CD4-positive, CD25-positive, alpha-beta regulatory T cell (primary cell): ENCODE measurements around the gene BRD3. TPM values are rescaled to one million over a fixed set of nuclear protein-coding genes. Genes with fewer than 3 reads are reported as not detected.

Experiments used
- ATAC-seq, 2 donors: fragments of 150-1000 bp; cut with Tn5 transposase; one replicate each; pipeline ENCODE4 v1.10.0; 2021; ENCODE audit warnings: low read depth in 2 of 2, moderate number of reproducible peaks in 2 of 2, moderate library complexity in 1 of 2
- DNase-seq, 3 donors: peaks; one replicate each; pipeline versions ENCODE4 v3.0.0 to v3.0.0-alpha.2; 2012 to 2022; ENCODE audit warnings: mixed read lengths in 1 of 3
- H3K27ac ChIP-seq: one replicate; pipeline ENCODE4 v1.7.0; 2013; ENCODE audit warnings: mild to moderate bottlenecking, low read length; ENCODE audit not compliant: insufficient read depth, poor library complexity, severe bottlenecking
- H3K27me3 ChIP-seq: one replicate; pipeline ENCODE4 v1.7.0; 2013; ENCODE audit warnings: low read length; ENCODE audit not compliant: control insufficient read depth, insufficient read depth
- H3K36me3 ChIP-seq: one replicate; pipeline ENCODE4 v1.7.0; 2013; ENCODE audit warnings: mild to moderate bottlenecking, low read length, moderate library complexity; ENCODE audit not compliant: control insufficient read depth, insufficient read depth
- H3K4me1 ChIP-seq: 2 replicates; pipeline ENCODE4 v1.7.0; 2013; ENCODE audit warnings: mild to moderate bottlenecking, low read length; ENCODE audit not compliant: insufficient read depth, control insufficient read depth, poor library complexity, severe bottlenecking
- H3K4me3 ChIP-seq: one replicate; pipeline ENCODE4 v1.7.0; 2013; ENCODE audit warnings: low read depth, mild to moderate bottlenecking, low read length, moderate library complexity
- H3K9me3 ChIP-seq, 2 experiments: 1 replicate in 1 of 2; 2 replicates in 1 of 2; pipeline ENCODE4 v1.7.0; 2013; ENCODE audit warnings: low read length in 2 of 2, mild to moderate bottlenecking in 1 of 2, moderate library complexity in 1 of 2; ENCODE audit not compliant: control insufficient read depth in 2 of 2
- H3K27ac Mint-ChIP-seq, 3 donors: one replicate each; pipeline ENCODE4 v1.8.0; 2020 to 2022; ENCODE audit warnings: mild to moderate bottlenecking in 3 of 3, mixed read lengths in 3 of 3, moderate library complexity in 2 of 3
- H3K27me3 Mint-ChIP-seq: one replicate; pipeline ENCODE4 v1.8.0; 2022; ENCODE audit warnings: mild to moderate bottlenecking, mixed read lengths
- H3K36me3 Mint-ChIP-seq: one replicate; pipeline ENCODE4 v1.8.0; 2020; ENCODE audit warnings: mixed read lengths
- H3K4me1 Mint-ChIP-seq, 4 donors: one replicate each; pipeline ENCODE4 v1.8.0; 2020 to 2022; ENCODE audit warnings: mixed read lengths in 4 of 4, mild to moderate bottlenecking in 1 of 4
- H3K4me3 Mint-ChIP-seq, 4 donors: one replicate each; pipeline ENCODE4 v1.8.0; 2020 to 2022; ENCODE audit warnings: mild to moderate bottlenecking in 4 of 4, mixed read lengths in 4 of 4, moderate library complexity in 3 of 4
- H3K9me3 Mint-ChIP-seq, 7 donors: one replicate each; pipeline ENCODE4 v1.8.0; 2020 to 2022; ENCODE audit warnings: mixed read lengths in 7 of 7, mild to moderate bottlenecking in 3 of 7, moderate library complexity in 2 of 7
- polyA plus RNA-seq, 4 donors: library from polyadenylated mRNA; unstranded; fragments of 300-500 nt; fragmentation: Illumina TruSeq; gene quantifications; one replicate each; pipeline ENCODE4 v1.2.3, GENCODE V29; 2021
- total RNA-seq: library from RNA; stranded (reverse); gene quantifications from one replicate; pipeline ENCODE4 v1.2.3, GENCODE V29; 2022

BRD3 gene
- total and polyA plus RNA-seq, 5 donors from 2014 or later, result 10.4 to 39.3 (median 13.1) TPM

GRCh38 chr9:134002796-134003195 is 65.0 kb downstream of the BRD3 start:
- Mint-ChIP-seq H3K27me3 (peaks cover 9% of the 10 kb centered on the region), H3K36me3 (no peaks in the 10 kb centered on the region), H3K9me3 (peaks cover 0 to 8% (median 0%) of the 10 kb centered on the region in 7 donors), H3K4me3 (no peak overlapping the region), H3K4me1 (no peaks in the 10 kb centered on the region), H3K27ac (no peak overlapping the region)
- Histone ChIP-seq H3K27ac (no peak overlapping the region), H3K36me3 (no peaks in the 10 kb centered on the region), H3K9me3 (no peaks in the 10 kb centered on the region), H3K27me3 (no peaks in the 10 kb centered on the region), H3K4me1 (no peaks in the 10 kb centered on the region), H3K4me3 (no peak overlapping the region)
- no peak for ATAC-seq
- DNase-seq, result no peak

- H3K4me1 ChIP-seq, result no peaks in the 10 kb centered on the region
- H3K27me3 Mint-ChIP-seq, result peaks cover 9% of the 10 kb centered on the region
- no peak overlapping the region for H3K27ac Mint-ChIP-seq
- H3K27me3 ChIP-seq, result no peaks in the 10 kb centered on the region
- no peak for DNase-seq
- peaks cover 0 to 2% (median 0%) of the 10 kb centered on the region in 7 donors for H3K9me3 Mint-ChIP-seq
- ATAC-seq, result no peak
- no peaks in the 10 kb centered on the region for H3K36me3 Mint-ChIP-seq
- H3K9me3 ChIP-seq, result no peaks in the 10 kb centered on the region
- H3K4me3 Mint-ChIP-seq, result no peak overlapping the region
- no peak overlapping the region for H3K4me3 ChIP-seq
- no peak overlapping the region for H3K27ac ChIP-seq
- H3K36me3 ChIP-seq, result no peaks in the 10 kb centered on the region
- H3K4me1 Mint-ChIP-seq, result no peaks in the 10 kb centered on the region
Measured at GRCh38 chr9:133999851-134000265, 68.0 kb downstream of the BRD3 start.

- no peak for DNase-seq
- H3K9me3 ChIP-seq, result no peaks in the 10 kb centered on the region
- Mint-ChIP-seq H3K4me1 (peaks cover 0 to 2% (median 0%) of the 10 kb centered on the region in 4 donors), H3K9me3 (peaks cover 0 to 2% (median 0%) of the 10 kb centered on the region in 7 donors), H3K36me3 (no peaks in the 10 kb centered on the region), H3K4me3 (no peak overlapping the region), H3K27me3 (peaks cover 9% of the 10 kb centered on the region), H3K27ac (no peak overlapping the region)
- no peak for ATAC-seq
- no peaks in the 10 kb centered on the region for H3K36me3 ChIP-seq
- no peak overlapping the region for H3K27ac ChIP-seq
- no peaks in the 10 kb centered on the region for H3K27me3 ChIP-seq
- no peak overlapping the region for H3K4me3 ChIP-seq
- peaks cover 3% of the 10 kb centered on the region for H3K4me1 ChIP-seq
Measured at GRCh38 chr9:133998915-133999595, 68.8 kb downstream of the BRD3 start.

- DNase-seq, result no peak
- Histone ChIP-seq H3K4me1 (peaks cover 13% of the 10 kb centered on the region), H3K27ac (no peak overlapping the region), H3K4me3 (no peak overlapping the region), H3K27me3 (no peaks in the 10 kb centered on the region), H3K36me3 (no peaks in the 10 kb centered on the region), H3K9me3 (no peaks in the 10 kb centered on the region)
- H3K9me3 Mint-ChIP-seq, result peaks cover 0 to 2% (median 0%) of the 10 kb centered on the region in 7 donors
- no peak overlapping the region for H3K4me3 Mint-ChIP-seq
- peaks cover 0 to 7% (median 0%) of the 10 kb centered on the region in 4 donors for H3K4me1 Mint-ChIP-seq
- ATAC-seq, result no peak
- peaks cover 4% of the 10 kb centered on the region for H3K27me3 Mint-ChIP-seq
- no peak overlapping the region for H3K27ac Mint-ChIP-seq
- H3K36me3 Mint-ChIP-seq, result no peaks in the 10 kb centered on the region
Measured at GRCh38 chr9:133997584-133997983, 70.2 kb downstream of the BRD3 start.

GRCh38 chr9:133996531-133997520 is 71.0 kb downstream of the BRD3 start:
- Histone ChIP-seq H3K4me1 (peaks cover 15% of the 10 kb centered on the region), H3K27me3 (no peaks in the 10 kb centered on the region), H3K36me3 (no peaks in the 10 kb centered on the region), H3K4me3 (no peak overlapping the region), H3K27ac (no peak overlapping the region), H3K9me3 (no peaks in the 10 kb centered on the region)
- H3K4me3 Mint-ChIP-seq, result no peak overlapping the region
- ATAC-seq (no peak), DNase-seq (no peak)
- peaks cover 4% of the 10 kb centered on the region for H3K27me3 Mint-ChIP-seq
- peaks cover 0 to 7% (median 0%) of the 10 kb centered on the region in 4 donors for H3K4me1 Mint-ChIP-seq
- peaks cover 0 to 2% (median 0%) of the 10 kb centered on the region in 7 donors for H3K9me3 Mint-ChIP-seq
- H3K36me3 Mint-ChIP-seq, result no peaks in the 10 kb centered on the region
- peak overlapping the region in 1 of 3 donors; percentile 14 for H3K27ac Mint-ChIP-seq

GRCh38 chr9:133995012-133995896 is 72.6 kb downstream of the BRD3 start:
- peaks cover 0 to 2% (median 0%) of the 10 kb centered on the region in 7 donors for H3K9me3 Mint-ChIP-seq
- no peak overlapping the region for H3K27ac Mint-ChIP-seq
- H3K4me1 Mint-ChIP-seq, result peaks cover 0 to 10% (median 0%) of the 10 kb centered on the region in 4 donors
- peaks cover 25% of the 10 kb centered on the region for H3K4me1 ChIP-seq
- H3K27me3 ChIP-seq, result no peaks in the 10 kb centered on the region
- peaks cover 4% of the 10 kb centered on the region for H3K27me3 Mint-ChIP-seq
- H3K27ac ChIP-seq, result no peak overlapping the region
- H3K36me3 ChIP-seq, result no peaks in the 10 kb centered on the region
- ATAC-seq (no peak), DNase-seq (no peak)
- peak overlapping the region in 1 of 4 donors; percentile 49 for H3K4me3 Mint-ChIP-seq
- H3K36me3 Mint-ChIP-seq, result no peaks in the 10 kb centered on the region
- H3K9me3 ChIP-seq, result no peaks in the 10 kb centered on the region
- no peak overlapping the region for H3K4me3 ChIP-seq

- no peak overlapping the region for H3K4me3 ChIP-seq
- no peaks in the 10 kb centered on the region for H3K36me3 ChIP-seq
- ATAC-seq (peak; percentile 30 to 32), DNase-seq (peak; percentile 55 to 60 (median 59))
- peak overlapping the region in 1 of 3 donors; percentile 71 for H3K27ac Mint-ChIP-seq
- peaks cover 4% of the 10 kb centered on the region for H3K27me3 Mint-ChIP-seq
- no peak overlapping the region for H3K27ac ChIP-seq
- no peaks in the 10 kb centered on the region for H3K27me3 ChIP-seq
- peak overlapping the region; percentile 49 to 75 (median 70) for H3K4me3 Mint-ChIP-seq
- H3K4me1 Mint-ChIP-seq, result peaks cover 0 to 10% (median 0%) of the 10 kb centered on the region in 4 donors
- no peaks in the 10 kb centered on the region for H3K9me3 ChIP-seq
- peaks cover 25% of the 10 kb centered on the region for H3K4me1 ChIP-seq
- no peaks in the 10 kb centered on the region for H3K9me3 Mint-ChIP-seq
- no peaks in the 10 kb centered on the region for H3K36me3 Mint-ChIP-seq
Measured at GRCh38 chr9:133994353-133995011, 73.3 kb downstream of the BRD3 start.
